GM12878 (cell line): Measurements from ENCODE around the gene DNAJC22. TPM values are rescaled to one million over a fixed set of nuclear protein-coding genes. Genes with fewer than 3 reads are reported as not detected.

Source experiments
- ATAC-seq: fragments of 200-7000 bp; cut with Tn5 transposase; 3 replicates; pipeline ENCODE4 v1.9.1; 2020; ENCODE audit warnings: mild to moderate bottlenecking, moderate library complexity
- BruUV-seq: library from RNA; stranded (reverse); fragments of 400-500 nt; replicated peaks from 2 replicates; lab custom pipeline; 2021; lab: Mats Ljungman, UMichigan
- CTCF ChIA-PET: fragments of 300-600 bp; sonication (Branson Sonifier 250); formaldehyde crosslinking; extraction: SDS; loops from one replicate; lab custom pipeline; 2021; ENCODE audit warnings: inconsistent platforms; lab: Yijun Ruan, JAX
- POLR2A ChIA-PET: fragments of 350-600 bp; formaldehyde crosslinking; extraction: SDS; loops from one replicate; lab custom pipeline; 2021; ENCODE audit warnings: inconsistent platforms; lab: Charles Lee
- RAD21 ChIA-PET: fragments of 300-600 bp; sonication (Branson Sonifier 250); formaldehyde crosslinking; loops from one replicate; lab custom pipeline; 2023; ENCODE audit warnings: antibody characterized with exemption; ENCODE audit not compliant: unreplicated experiment; lab: Charles Lee
- SMC1A ChIA-PET: fragments of 300-600 bp; sonication (Branson Sonifier 250); formaldehyde crosslinking; loops from one replicate; lab custom pipeline; 2023; ENCODE audit not compliant: unreplicated experiment, uncharacterized antibody; lab: Charles Lee
- DNase-seq: peaks from one replicate; pipeline ENCODE4 v3.0.0-alpha.2; 2011; ENCODE audit warnings: low read depth, low spot score
- FAIRE-seq: peaks from 3 replicates; lab custom pipeline; 2011; peaks lifted over from hg19 to GRCh38; lab: Jason Lieb, UNC
- H2AFZ ChIP-seq: 2 replicates; pipeline ENCODE4 v1.6.0; 2011; ENCODE audit warnings: low read depth, low read length, control low read depth; ENCODE audit not compliant: control insufficient read depth
- H3K27ac ChIP-seq: 2 replicates; pipeline ENCODE4 v1.5.1; 2011; ENCODE audit warnings: control low read depth; ENCODE audit not compliant: control insufficient read depth, insufficient read depth
- H3K27me3 ChIP-seq, 2 experiments: replicated peaks in 1 of 2; 2 replicates each; pipeline versions ENCODE4 v1.6.0 to v1.6.1; 2011; ENCODE audit warnings: low read length in 1 of 2; ENCODE audit not compliant: control insufficient read depth in 2 of 2, insufficient read depth in 2 of 2
- H3K36me3 ChIP-seq, 2 experiments: 2 replicates each; pipeline ENCODE4 v1.5.1; 2011; ENCODE audit warnings: low read length in 1 of 2; ENCODE audit not compliant: control insufficient read depth in 2 of 2, insufficient read depth in 2 of 2
- H3K4me1 ChIP-seq: 2 replicates; pipeline ENCODE4 v1.6.1; 2011; ENCODE audit warnings: mild to moderate bottlenecking, low read length, moderate library complexity, mixed read lengths; ENCODE audit not compliant: control insufficient read depth, insufficient read depth
- H3K4me2 ChIP-seq: 2 replicates; pipeline ENCODE4 v1.6.0; 2011; ENCODE audit warnings: control low read depth; ENCODE audit not compliant: control insufficient read depth, insufficient read depth
- H3K4me3 ChIP-seq: fragments of 200-600 bp; sonication (generic); 2 replicates; pipeline ENCODE4 v1.5.1; 2016
- H3K79me2 ChIP-seq: 2 replicates; pipeline ENCODE4 v1.6.0; 2011; ENCODE audit warnings: low read length; ENCODE audit not compliant: control insufficient read depth, insufficient read depth
- H3K9ac ChIP-seq: 2 replicates; pipeline ENCODE4 v1.8.0; 2011; ENCODE audit warnings: low read length, control low read depth, mixed read lengths; ENCODE audit not compliant: control insufficient read depth, insufficient read depth
- H3K9me3 ChIP-seq: replicated peaks from 3 replicates; pipeline ENCODE4 v1.5.1; 2011; ENCODE audit warnings: mild to moderate bottlenecking, low read length; ENCODE audit not compliant: control insufficient read depth, insufficient read depth
- H4K20me1 ChIP-seq: 2 replicates; pipeline ENCODE4 v1.6.0; 2011; ENCODE audit not compliant: control insufficient read depth, insufficient read depth
- E2F4 ChIP-seq: IDR thresholded peaks from 2 replicates; pipeline ENCODE4 v1.6.1; 2012; ENCODE audit warnings: low read depth, low read length, improper control_type of control experiment
- KDM1A ChIP-seq: fragments of 200-600 bp; sonication (generic); IDR thresholded peaks from 2 replicates; pipeline ENCODE4 v1.6.1; 2016; ENCODE audit warnings: borderline replicate concordance
- MXI1 ChIP-seq: fragments of 150-350 bp; IDR thresholded peaks from 2 replicates; pipeline ENCODE4 v1.6.1; 2011; ENCODE audit warnings: low read depth, mild to moderate bottlenecking, inconsistent platforms, low read length, improper control_type of control experiment
- RAD51 ChIP-seq: fragments of 450-650 bp; IDR thresholded peaks from 2 replicates; pipeline ENCODE4 v1.6.1; 2016; ENCODE audit warnings: moderate library complexity, mild to moderate bottlenecking, inconsistent platforms
- RCOR1 ChIP-seq: conservative IDR thresholded peaks from 2 replicates; pipeline ENCODE4 v1.6.1; 2012; ENCODE audit warnings: low read depth, low read length, improper control_type of control experiment
- RFX5 ChIP-seq: IDR thresholded peaks from 2 replicates; pipeline ENCODE4 v1.6.1; 2011; ENCODE audit warnings: low read depth, low read length, improper control_type of control experiment
- SRF ChIP-seq, 2 experiments: IDR thresholded peaks; 2 replicates each; pipeline ENCODE4 v1.6.1; 2011; ENCODE audit warnings: low read depth in 2 of 2, low read length in 2 of 2, mild to moderate bottlenecking in 1 of 2, moderate library complexity in 1 of 2
- USF1 ChIP-seq: IDR thresholded peaks from 2 replicates; pipeline ENCODE4 v1.6.1; 2011; ENCODE audit warnings: borderline replicate concordance, low read depth, mild to moderate bottlenecking, moderate library complexity, mixed read lengths, low read length; ENCODE audit not compliant: insufficient read depth; ENCODE audit errors: extremely low read length
- WGBS: methylation state at CpG from one replicate; pipeline ENCODE4 v1.1.6; 2016; ENCODE audit warnings: low lambda C conversion rate; ENCODE audit not compliant: insufficient replicate concordance, insufficient coverage; ENCODE audit errors: missing lambda C conversion rate; 5-methylcytosine and 5-hydroxymethylcytosine counted together
- in situ Hi-C: fragments of 300-500 bp; cut with MboI; formaldehyde crosslinking; loops from 9 replicates; pipeline ENCODE4 v1.14.3; 2018; ENCODE audit warnings: mixed read lengths
- intact Hi-C: fragments of 100-400 bp; cut with micrococcal nuclease; formaldehyde crosslinking; loops from one replicate; pipeline ENCODE4 v1.14.2; 2022; ENCODE audit not compliant: unreplicated experiment
- polyA plus RNA-seq, 11 experiments: library from polyadenylated mRNA; depleted of rRNA in 4 of 11; unstranded in 6 of 11; stranded (reverse) in 5 of 11; fragments of >200 nt; fragmentation: Nextera tagmentation in 4 of 11; fragmentation: Illumina TruSeq in 1 of 11; extraction: Ambion mirVana in 4 of 11; extraction: Trizol in 1 of 11; gene quantifications; 1 replicate in 1 of 11; 2 replicates in 10 of 11; pipeline versions ENCODE4 v1.2.1 to v1.2.3, GENCODE V29; 2011 to 2016; ENCODE audit warnings: inconsistent platforms in 2 of 11, missing spikeins in 2 of 11, low read depth in 1 of 11
- total RNA-seq, 4 experiments: library from RNA; depleted of rRNA in 3 of 4; stranded (reverse); fragments of >200 nt in 3 of 4; fragmentation: Illumina TruSeq in 1 of 4; extraction: Trizol in 1 of 4; gene quantifications; 2 replicates each; pipeline versions ENCODE4 v1.2.1 to v1.2.3, GENCODE V29; 2013 to 2021
- TF ChIP-seq, protein P1 (sequence below): fragments of 450-650 bp; IDR thresholded peaks from 2 replicates; pipeline ENCODE4 v1.6.1; 2018; ENCODE audit warnings: mild to moderate bottlenecking, low read depth, moderate library complexity; ENCODE audit not compliant: partially characterized antibody

The DNAJC22 gene
- total and polyA plus RNA-seq, 10 of the 15 experiments (the other 5 are each of a cell fraction or from before 2014, with no cell fraction given): 0.06 to 0.61 (median 0.13) TPM; not detected in 3

DNA sequence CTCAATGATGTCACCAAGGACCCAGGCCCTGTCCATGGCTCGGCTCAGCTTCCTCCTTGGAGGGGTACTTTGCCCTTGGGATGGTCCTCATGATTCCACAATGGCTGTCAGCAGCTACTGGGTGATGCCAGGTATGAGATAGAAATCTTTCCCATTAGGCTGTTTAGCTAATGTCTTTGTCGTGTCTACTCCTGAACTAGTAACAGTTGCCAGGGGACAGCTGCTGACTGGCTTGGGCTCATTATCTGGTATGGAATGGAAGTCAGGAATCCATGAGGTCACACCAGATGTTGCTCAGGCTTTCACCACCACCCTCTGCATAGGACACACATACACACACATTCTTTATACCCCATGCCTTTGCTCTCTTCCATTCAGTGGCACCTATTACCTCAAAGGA, 42.5 kb upstream of the DNAJC22 start:
- no peak overlapping the region for H3K27ac ChIP-seq
- 31% methylated on average over 2 of the region's 2 CpGs for WGBS
- TF ChIP-seq, protein P1, sequence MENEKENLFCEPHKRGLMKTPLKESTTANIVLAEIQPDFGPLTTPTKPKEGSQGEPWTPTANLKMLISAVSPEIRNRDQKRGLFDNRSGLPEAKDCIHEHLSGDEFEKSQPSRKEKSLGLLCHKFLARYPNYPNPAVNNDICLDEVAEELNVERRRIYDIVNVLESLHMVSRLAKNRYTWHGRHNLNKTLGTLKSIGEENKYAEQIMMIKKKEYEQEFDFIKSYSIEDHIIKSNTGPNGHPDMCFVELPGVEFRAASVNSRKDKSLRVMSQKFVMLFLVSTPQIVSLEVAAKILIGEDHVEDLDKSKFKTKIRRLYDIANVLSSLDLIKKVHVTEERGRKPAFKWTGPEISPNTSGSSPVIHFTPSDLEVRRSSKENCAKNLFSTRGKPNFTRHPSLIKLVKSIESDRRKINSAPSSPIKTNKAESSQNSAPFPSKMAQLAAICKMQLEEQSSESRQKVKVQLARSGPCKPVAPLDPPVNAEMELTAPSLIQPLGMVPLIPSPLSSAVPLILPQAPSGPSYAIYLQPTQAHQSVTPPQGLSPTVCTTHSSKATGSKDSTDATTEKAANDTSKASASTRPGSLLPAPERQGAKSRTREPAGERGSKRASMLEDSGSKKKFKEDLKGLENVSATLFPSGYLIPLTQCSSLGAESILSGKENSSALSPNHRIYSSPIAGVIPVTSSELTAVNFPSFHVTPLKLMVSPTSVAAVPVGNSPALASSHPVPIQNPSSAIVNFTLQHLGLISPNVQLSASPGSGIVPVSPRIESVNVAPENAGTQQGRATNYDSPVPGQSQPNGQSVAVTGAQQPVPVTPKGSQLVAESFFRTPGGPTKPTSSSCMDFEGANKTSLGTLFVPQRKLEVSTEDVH: no peak
- TF ChIP-seq E2F4 (no peak), RFX5 (no peak), KDM1A (no peak), SRF (IDR thresholded peaks at IDR 0.05; ENCODE audit: low read depth in 2 of 2, low read length in 2 of 2) (no peak), RCOR1 (no peak), RAD51 (no peak), MXI1 (no peak), USF1 (no peak)
- RAD21 ChIA-PET: no interaction called here
- ATAC-seq: no peak
- SMC1A ChIA-PET: interaction anchor here (0.8 to 1.4 kb wide), 2 partner anchors 18 to 55 kb away, joined by 3 read pairs; no protein-coding TSS in a partner anchor
- BruUV-seq: no TSS peak
- no peaks in the 10 kb centered on the region for H4K20me1 ChIP-seq
- no peak overlapping the region for H3K4me3 ChIP-seq
- no peak overlapping the region for H2AFZ ChIP-seq
- CTCF ChIA-PET: interaction anchor here (1.2 to 3.3 kb wide), 7 partner anchors 10 to 54 kb away, joined by 3 to 12 read pairs (median 9); partner anchors contain the start of gene PRPH
- no peaks in the 10 kb centered on the region for H3K27me3 ChIP-seq
- H3K4me1 ChIP-seq: no peaks in the 10 kb centered on the region
- no peak overlapping the region for H3K4me2 ChIP-seq
- POLR2A ChIA-PET: interaction anchor here (0.6 kb wide), 1 partner anchor 13 kb away, joined by 4 read pairs; no protein-coding TSS in a partner anchor
- no peak for DNase-seq
- no peak for FAIRE-seq
- no peaks in the 10 kb centered on the region for H3K36me3 ChIP-seq
- intact Hi-C loops (no loop called here), in situ Hi-C loops (no loop called here)
- no peak overlapping the region for H3K9ac ChIP-seq
- no peaks in the 10 kb centered on the region for H3K79me2 ChIP-seq
- no peaks in the 10 kb centered on the region for H3K9me3 ChIP-seq
